Activated naive CD8-positive, alpha-beta T cell treated with anti-CD3 and anti-CD28 coated beads, Interleukin-2, amount 10 ng/mL, durations not matched to agents 7 days and 5 days (primary cell): Measurements from ENCODE around the gene VAMP4. TPM values are rescaled to one million over a fixed set of nuclear protein-coding genes. Genes with fewer than 3 reads are reported as not detected.
"Not testable (repeated sequence)": the region's sequence is repeated elsewhere in the genome, so short reads cannot be mapped to it uniquely, and the experiment has no call there.

Source experiments
- ATAC-seq: fragments of 150-1000 bp; cut with Tn5 transposase; one replicate; pipeline ENCODE4 v1.10.0; 2021; ENCODE audit warnings: low read depth, moderate library complexity
- POLR2A ChIA-PET: fragments of 350-600 bp; sonication (Branson Sonifier 250); formaldehyde crosslinking; loops from one replicate; lab custom pipeline; 2021; ENCODE audit warnings: antibody characterized with exemption; lab: Charles Lee
- DNase-seq: peaks from one replicate; pipeline ENCODE4 v3.0.0; 2021
- H3K27ac Mint-ChIP-seq: one replicate; pipeline ENCODE4 v1.8.0; 2022; ENCODE audit warnings: mild to moderate bottlenecking, mixed read lengths
- H3K27me3 Mint-ChIP-seq: one replicate; pipeline ENCODE4 v1.8.0; 2022; ENCODE audit warnings: mild to moderate bottlenecking, moderate library complexity, mixed read lengths
- H3K36me3 Mint-ChIP-seq: one replicate; pipeline ENCODE4 v1.8.0; 2021; ENCODE audit warnings: mild to moderate bottlenecking, mixed read lengths
- H3K4me1 Mint-ChIP-seq: one replicate; pipeline ENCODE4 v1.8.0; 2021; ENCODE audit warnings: mixed read lengths
- H3K4me3 Mint-ChIP-seq: one replicate; pipeline ENCODE4 v1.8.0; 2022; ENCODE audit warnings: mild to moderate bottlenecking, moderate library complexity, mixed read lengths
- H3K9me3 Mint-ChIP-seq: one replicate; pipeline ENCODE4 v1.8.0; 2021; ENCODE audit warnings: mixed read lengths
- total RNA-seq, 2 experiments: library from RNA; stranded (reverse); gene quantifications; one replicate each; pipeline ENCODE4 v1.2.3, GENCODE V29; 2021

VAMP4 gene
- total RNA-seq, 2 experiments from 2014 or later: 17.5 to 20.8 TPM

DNA sequence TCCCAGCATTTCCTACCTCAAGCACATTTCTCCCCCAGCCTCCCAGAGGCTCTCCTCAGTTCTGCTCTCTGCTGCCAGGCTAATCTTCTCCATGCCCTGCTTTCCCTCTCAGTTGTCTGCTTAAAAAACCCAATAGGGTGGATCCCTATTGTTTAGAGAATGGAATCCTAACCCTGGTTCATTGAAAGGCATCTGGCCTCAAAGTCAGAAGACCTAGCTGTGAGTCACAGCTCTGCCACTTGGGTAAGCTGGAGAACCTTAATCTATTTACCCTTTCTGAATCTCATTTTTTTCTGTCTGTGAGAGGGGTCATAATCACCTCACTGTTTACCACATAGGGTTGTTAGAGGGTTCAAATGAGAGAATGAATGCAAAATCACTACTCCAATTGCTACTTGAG, 76.9 kb downstream of the VAMP4 start:
- Mint-ChIP-seq H3K4me3 (no peak overlapping the region), H3K27ac (no peak overlapping the region), H3K27me3 (peaks cover 11% of the 10 kb centered on the region), H3K4me1 (no peaks in the 10 kb centered on the region), H3K36me3 (no peaks in the 10 kb centered on the region), H3K9me3 (no peaks in the 10 kb centered on the region)
- ATAC-seq (no peak), DNase-seq (no peak)
- POLR2A ChIA-PET: no interaction called here

- no peaks in the 10 kb centered on the region for H3K9me3 Mint-ChIP-seq
- POLR2A ChIA-PET: no interaction called here
- no peaks in the 10 kb centered on the region for H3K4me1 Mint-ChIP-seq
- DNase-seq (no peak), ATAC-seq (no peak)
- H3K27ac Mint-ChIP-seq: no peak overlapping the region
- H3K27me3 Mint-ChIP-seq: peaks cover 10% of the 10 kb centered on the region
- no peak overlapping the region for H3K4me3 Mint-ChIP-seq
- no peaks in the 10 kb centered on the region for H3K36me3 Mint-ChIP-seq
Observed at GRCh38 chr1:171663854-171664575, 77.8 kb downstream of the VAMP4 start.

GRCh38 chr1:171663036-171663853, 78.6 kb downstream of the VAMP4 start:
- DNase-seq (no peak), ATAC-seq (no peak)
- peaks cover 10% of the 10 kb centered on the region for H3K27me3 Mint-ChIP-seq
- H3K36me3 Mint-ChIP-seq: no peaks in the 10 kb centered on the region
- POLR2A ChIA-PET: no interaction called here
- no peaks in the 10 kb centered on the region for H3K4me1 Mint-ChIP-seq
- H3K9me3 Mint-ChIP-seq: no peaks in the 10 kb centered on the region
- H3K27ac Mint-ChIP-seq: no peak overlapping the region
- H3K4me3 Mint-ChIP-seq: no peak overlapping the region

GRCh38 chr1:171661076-171661650, 80.7 kb downstream of the VAMP4 start:
- no peaks in the 10 kb centered on the region for H3K4me1 Mint-ChIP-seq
- DNase-seq: no peak
- no peak overlapping the region for H3K4me3 Mint-ChIP-seq
- no peaks in the 10 kb centered on the region for H3K36me3 Mint-ChIP-seq
- peaks cover 8% of the 10 kb centered on the region for H3K27me3 Mint-ChIP-seq
- POLR2A ChIA-PET: no interaction called here
- ATAC-seq: no peak
- no peaks in the 10 kb centered on the region for H3K9me3 Mint-ChIP-seq
- no peak overlapping the region for H3K27ac Mint-ChIP-seq

GRCh38 chr1:171656206-171656605, 85.7 kb downstream of the VAMP4 start:
- POLR2A ChIA-PET, H3K4me1 Mint-ChIP-seq, ATAC-seq, H3K9me3 Mint-ChIP-seq, H3K36me3 Mint-ChIP-seq, H3K4me3 Mint-ChIP-seq, H3K27ac Mint-ChIP-seq, DNase-seq: not testable (repeated sequence)
- H3K27me3 Mint-ChIP-seq: peaks cover 16% of the 10 kb centered on the region

DNA sequence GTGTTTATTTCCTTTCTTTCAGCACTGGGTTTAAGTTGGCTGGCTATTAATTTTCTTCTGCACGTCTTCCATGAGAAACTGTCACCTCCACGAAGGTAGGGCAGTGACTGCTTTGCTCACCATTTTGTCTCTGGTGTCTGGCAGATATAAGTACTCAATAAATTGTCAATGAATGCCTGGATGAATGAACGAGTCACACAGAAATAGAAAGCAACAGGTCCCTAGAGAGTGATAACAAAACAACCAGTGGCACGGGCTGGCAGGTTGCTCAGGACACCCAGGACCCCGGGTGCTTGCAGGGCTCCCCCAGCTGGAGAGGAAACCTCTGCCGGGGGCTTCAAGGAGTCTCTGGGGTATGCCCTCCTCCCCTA, 86.1 kb downstream of the VAMP4 start:
- POLR2A ChIA-PET: no interaction called here
- Mint-ChIP-seq H3K4me1 (peaks cover 7% of the 10 kb centered on the region), H3K9me3 (no peaks in the 10 kb centered on the region), H3K27ac (no peak overlapping the region), H3K36me3 (no peaks in the 10 kb centered on the region), H3K4me3 (no peak overlapping the region), H3K27me3 (peaks cover 18% of the 10 kb centered on the region)
- ATAC-seq (no peak), DNase-seq (no peak)

DNA sequence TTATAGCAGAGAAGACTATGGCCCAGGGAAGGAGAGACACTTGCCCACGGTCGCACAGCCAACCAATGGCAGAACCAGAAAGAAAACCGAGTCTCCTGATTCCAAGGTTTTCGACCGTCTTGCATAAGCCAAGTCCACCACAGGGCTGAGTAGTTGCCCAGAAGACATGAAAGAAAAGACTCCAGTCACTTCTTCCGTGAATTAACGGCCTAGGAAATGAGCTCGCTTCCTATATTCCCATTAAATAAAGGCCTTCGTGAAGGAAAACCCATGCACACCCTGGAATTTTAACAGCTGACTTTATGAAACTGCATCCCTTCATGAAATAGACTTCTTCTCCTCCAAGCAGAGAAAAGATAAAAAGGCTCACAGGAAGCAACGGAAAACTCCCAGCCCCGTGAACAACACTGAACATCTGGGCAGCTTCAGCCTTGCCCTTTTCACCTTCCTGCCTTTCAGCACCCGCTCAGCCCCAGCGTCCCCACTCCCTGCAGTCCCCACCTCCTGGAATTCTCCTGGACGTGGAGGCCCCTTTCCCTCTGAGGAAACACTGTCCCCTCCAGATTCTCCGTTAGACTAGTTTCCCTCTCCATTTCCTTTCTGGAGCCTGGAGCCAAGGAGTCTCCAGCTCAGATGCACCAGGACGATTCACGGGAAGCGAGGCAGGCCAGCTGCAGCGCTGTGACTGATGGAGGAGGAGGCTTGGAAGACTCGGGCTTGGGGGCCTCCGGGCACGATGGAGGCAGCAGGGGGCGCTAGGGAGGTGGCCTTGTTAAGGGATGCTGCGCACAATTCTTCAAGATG, 86.7 kb downstream of the VAMP4 start:
- H3K4me1 Mint-ChIP-seq: peaks cover 7% of the 10 kb centered on the region
- no peaks in the 10 kb centered on the region for H3K9me3 Mint-ChIP-seq
- peak overlapping the region; percentile 65 for H3K4me3 Mint-ChIP-seq
- POLR2A ChIA-PET: no interaction called here
- peaks cover 19% of the 10 kb centered on the region for H3K27me3 Mint-ChIP-seq
- H3K36me3 Mint-ChIP-seq: no peaks in the 10 kb centered on the region
- peak; percentile 89 for ATAC-seq
- no peak overlapping the region for H3K27ac Mint-ChIP-seq
- DNase-seq: peak; percentile 82

GRCh38 chr1:171654201-171654941, 87.5 kb downstream of the VAMP4 start:
- POLR2A ChIA-PET: no interaction called here

GRCh38 chr1:171653796-171654195, 88.1 kb downstream of the VAMP4 start:
- no peak for DNase-seq
- no peak for ATAC-seq
- POLR2A ChIA-PET: no interaction called here
- peaks cover 7% of the 10 kb centered on the region for H3K4me1 Mint-ChIP-seq
- H3K9me3 Mint-ChIP-seq: no peaks in the 10 kb centered on the region
- no peak overlapping the region for H3K27ac Mint-ChIP-seq
- H3K4me3 Mint-ChIP-seq: no peak overlapping the region
- peaks cover 24% of the 10 kb centered on the region for H3K27me3 Mint-ChIP-seq
- H3K36me3 Mint-ChIP-seq: no peaks in the 10 kb centered on the region

More at GRCh38 chr1:171654201-171654941, 87.5 kb downstream of the VAMP4 start:
- H3K4me1 Mint-ChIP-seq: peaks cover 7% of the 10 kb centered on the region
- H3K27me3 Mint-ChIP-seq: peaks cover 20% of the 10 kb centered on the region
- DNase-seq (no peak), ATAC-seq (no peak)
- no peak overlapping the region for H3K27ac Mint-ChIP-seq
- no peaks in the 10 kb centered on the region for H3K36me3 Mint-ChIP-seq
- no peaks in the 10 kb centered on the region for H3K9me3 Mint-ChIP-seq
- no peak overlapping the region for H3K4me3 Mint-ChIP-seq

GRCh38 chr1:171652234-171652822, 89.5 kb downstream of the VAMP4 start, which contains the start of gene MYOC:
Gene MYOC (minus strand): TSS chr1:171652688. CDS start chr1:171652611, 77 bp downstream.
- no peaks in the 10 kb centered on the region for H3K9me3 Mint-ChIP-seq

More at GRCh38 chr1:171652234-171652822, 89.5 kb downstream of the VAMP4 start, which contains the start of gene MYOC:
- Mint-ChIP-seq H3K27ac (no peak within 1 kb of the TSS), H3K4me1 (peaks cover 7% of the 10 kb centered on the region), H3K27me3 (peaks cover 24% of the 10 kb centered on the region), H3K36me3 (no peaks in the 10 kb centered on the region), H3K4me3 (no peak within 1 kb of the TSS)
- POLR2A ChIA-PET: no interaction called here
- ATAC-seq (no peak), DNase-seq (no peak)
